GM18909 (cell line): ENCODE results near the gene GMDS.

ENCODE experiments used
- ATAC-seq: cut with Tn5 transposase; IDR thresholded peaks from one replicate; pipeline ENCODE4 v1.9.1; 2021; ENCODE audit warnings: mild to moderate bottlenecking; ENCODE audit not compliant: unreplicated experiment, poor library complexity

The GMDS gene

DNA sequence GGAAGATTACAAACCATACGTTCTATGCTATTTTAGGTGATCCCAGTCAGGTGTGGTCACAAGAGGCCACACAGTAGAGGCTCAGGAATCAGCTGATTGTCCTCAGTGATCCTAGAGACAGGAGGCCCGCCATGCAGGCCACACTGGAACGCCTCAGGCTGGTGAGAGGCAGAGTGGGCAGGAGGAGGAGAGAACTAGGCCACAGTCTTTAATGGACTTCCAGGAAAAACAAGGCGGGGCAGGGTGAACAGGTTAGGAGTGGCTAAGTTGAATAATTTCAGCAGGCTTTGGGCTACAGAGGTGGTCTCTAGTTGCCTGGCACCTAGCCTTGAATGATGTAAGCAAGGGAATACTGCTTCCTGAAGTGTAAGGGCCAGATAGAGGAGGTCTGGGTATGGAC is 101.2 kb downstream of the GMDS start:
- no peak for ATAC-seq

DNA sequence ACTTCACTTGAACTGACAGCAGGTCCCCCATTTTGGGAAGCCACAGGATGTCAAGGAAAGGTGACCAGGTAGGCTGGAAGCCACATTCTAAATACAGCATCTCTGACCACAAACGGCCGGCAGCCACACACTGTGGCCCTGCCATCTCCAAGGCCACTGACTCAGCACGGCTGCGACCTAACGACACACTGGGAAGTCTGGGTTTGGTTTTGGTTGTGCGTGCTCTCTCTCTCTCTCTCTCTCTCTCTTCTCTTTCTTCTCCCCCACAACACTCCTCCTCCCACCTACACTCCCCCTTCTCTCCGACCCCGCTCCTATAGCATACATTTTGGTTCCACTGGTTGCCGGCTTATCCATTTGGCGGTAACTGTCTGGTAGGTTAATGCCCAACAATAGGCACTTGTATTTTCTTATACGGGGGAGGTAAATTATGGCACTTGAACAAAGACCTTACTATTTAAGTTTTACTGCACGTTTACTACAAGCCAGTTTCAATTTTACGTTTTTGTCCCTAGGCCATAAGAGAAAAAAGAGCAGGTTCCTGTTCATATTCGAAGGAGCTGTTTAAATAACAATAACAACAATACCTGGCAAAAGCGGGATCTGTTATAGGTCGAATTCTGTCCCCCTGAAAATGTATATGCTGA is 103.6 kb downstream of the GMDS start:
- ATAC-seq, result no peak

DNA sequence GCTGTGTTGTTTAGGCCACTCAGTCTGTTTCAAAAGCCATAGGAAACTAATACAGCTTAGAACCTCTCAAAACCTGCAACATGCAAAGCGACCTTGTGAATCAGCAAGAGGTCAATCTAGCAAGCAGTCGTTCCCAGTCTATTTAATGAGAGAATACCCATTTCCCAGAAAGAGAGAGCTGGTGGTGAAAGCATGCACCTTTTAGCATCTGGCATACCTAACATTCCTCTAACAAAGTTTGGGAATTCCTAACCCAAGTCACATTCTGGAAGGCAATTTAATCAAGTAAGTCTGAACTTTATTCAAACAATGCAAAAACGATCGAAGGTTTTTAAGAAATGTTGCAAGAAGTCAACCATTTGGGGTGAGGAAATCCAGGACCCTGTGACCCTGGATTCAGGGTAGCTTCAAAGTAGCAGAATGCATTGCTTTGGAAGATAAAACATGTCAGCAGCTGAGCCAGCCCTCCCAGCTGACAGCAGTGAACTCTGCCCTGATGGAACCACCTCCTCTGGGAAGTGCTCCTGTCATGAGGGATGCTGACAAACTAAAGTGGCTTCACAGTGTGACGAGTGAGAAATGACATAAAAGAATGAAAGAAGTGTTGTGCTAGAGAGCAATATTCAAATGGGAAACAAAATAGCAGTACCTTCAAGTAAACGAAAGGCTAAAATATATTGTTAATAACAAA is 104.8 kb downstream of the GMDS start:
- no peak for ATAC-seq

DNA sequence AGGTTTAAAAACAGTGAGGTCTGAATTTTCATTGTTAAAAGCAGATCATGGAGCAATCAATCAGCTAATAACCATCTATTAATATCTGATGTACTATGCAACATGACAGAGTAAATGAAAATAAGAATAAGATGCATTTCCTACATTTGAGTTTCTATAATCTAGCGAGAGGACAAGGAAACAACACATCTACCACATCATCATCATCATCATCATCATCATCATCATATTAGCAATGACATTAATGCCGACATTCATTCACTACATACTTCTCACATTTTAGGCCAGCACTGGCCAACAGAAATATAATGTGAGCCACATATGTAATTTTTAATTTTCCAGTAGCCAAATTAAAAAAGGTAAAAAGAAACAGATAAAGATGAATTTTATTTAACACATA is 110.0 kb downstream of the GMDS start:
- no peak for ATAC-seq

DNA sequence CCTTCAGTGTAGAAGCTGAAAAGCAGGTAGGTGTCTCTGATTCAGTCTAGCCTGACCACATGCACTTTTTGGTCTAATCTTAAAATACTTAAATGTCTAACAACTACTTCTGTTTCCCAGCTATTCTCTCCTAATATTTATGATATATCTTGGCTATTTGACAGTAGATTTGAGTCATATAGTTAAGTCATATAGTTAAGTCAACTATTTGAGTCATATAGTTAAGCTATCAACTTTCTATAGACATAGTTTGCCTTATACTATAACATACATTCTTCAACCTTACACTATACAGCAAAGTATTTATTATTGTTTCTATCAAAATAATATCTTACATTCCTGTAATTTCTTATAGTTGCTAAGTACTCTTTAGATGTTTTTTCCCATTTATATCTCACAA is 110.9 kb downstream of the GMDS start:
- no peak for ATAC-seq

DNA sequence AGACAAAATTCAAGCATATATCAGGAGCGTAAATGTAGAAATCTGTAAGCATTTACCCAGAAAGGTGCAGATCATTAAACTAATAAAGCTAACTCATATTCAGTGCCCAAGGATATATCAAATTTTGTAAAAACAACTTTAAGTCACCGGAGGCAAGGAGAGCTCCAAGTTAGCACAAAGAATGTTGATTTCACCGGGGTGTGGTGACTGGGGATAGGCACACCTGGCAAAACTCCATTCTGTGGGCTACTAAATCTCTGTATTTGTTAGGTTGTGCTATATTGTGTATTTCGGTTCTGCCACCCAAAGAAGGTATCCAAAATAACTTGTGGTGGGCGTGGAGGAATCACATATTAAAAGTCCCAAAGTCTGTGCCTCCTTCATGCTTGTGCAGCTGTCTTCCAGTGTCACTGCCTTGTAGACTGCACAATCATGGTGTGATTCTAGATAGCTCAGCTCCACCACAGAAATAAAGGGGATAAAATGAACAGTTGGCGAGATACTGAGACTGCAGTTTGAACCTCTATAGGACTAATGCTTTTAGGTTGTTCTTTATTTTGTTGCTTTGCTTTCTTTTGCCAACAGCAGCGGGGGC is 111.6 kb downstream of the GMDS start:
- ATAC-seq, result no peak

DNA sequence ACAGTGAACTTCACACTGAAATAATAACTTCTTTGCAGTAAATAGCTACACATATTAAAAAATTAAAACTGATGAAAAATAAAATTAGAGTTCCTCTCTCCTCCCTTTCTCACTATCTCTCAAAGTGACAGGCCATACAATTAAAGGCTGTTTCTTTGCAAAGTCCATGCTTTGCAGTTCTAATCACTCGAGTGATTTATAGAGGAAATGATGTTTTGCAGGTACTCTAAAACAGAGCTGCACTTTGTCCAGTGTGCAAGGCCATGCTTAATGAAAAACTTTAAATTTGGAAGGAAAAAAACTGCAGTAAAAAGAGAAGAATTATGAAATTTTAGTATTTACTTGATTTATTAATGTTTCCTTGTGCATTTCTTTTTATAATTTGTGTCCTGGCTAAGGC is 112.5 kb downstream of the GMDS start:
- ATAC-seq, result no peak

DNA sequence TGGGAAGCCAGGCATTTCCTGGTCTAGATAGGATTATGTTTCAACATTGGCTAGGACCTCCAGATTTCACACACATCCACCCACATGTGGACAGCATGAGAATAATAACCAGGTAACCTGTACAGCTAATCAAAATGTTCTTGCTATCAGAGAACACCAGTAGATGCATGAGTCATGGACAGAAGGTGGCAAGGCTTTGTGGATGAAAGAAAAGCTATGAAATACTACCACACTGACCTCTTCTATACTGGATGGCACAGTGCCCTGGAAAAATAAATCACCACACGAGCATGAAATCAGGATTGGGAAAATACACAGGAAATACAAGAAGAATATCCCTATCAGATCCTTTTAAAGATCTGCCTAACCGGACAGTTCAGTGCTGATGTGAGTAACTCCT is 113.0 kb downstream of the GMDS start:
- ATAC-seq, result no peak

DNA sequence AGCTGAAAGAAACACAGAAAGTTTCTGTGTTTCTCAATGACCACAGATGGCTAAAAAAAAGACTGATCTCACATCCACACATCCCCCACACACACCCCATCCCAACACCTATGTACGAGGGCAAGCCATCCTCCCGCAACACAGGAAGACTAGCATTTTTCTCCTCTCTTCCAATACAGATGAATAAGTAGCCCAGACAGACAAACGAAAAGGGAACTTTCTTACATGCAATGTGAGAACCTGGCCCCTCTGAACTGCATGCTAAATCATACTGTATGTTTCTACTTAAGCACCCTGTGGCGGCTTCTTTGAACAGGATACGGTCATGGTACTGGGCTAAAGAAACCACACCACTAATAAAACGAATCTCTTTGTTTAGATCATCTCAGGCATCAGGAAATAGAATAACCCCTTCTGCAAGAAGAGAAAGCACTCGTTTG is 116.2 kb downstream of the GMDS start:
- peak; percentile 69 for ATAC-seq

DNA sequence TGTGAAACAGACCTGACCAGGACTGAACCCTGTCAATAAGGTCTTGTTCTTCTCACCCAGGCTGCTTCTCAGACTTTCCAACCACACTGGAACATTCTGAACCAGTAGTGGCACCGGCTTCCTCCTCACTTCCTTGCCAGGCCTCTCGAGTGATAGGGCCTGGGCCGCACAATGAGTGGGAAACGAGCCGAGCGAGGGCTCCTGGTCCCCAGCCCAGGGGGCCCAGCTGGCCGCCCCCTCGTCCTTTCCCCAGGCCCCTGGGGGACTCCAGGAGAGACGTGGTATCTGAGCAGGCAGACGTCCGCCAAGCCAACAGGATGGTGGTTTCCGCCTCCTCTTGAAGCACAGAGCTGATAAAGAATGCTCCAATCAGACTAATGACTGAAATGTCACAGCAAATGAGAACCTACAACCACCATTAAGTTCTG is 117.9 kb downstream of the GMDS start:
- ATAC-seq, result peak; percentile 66

DNA sequence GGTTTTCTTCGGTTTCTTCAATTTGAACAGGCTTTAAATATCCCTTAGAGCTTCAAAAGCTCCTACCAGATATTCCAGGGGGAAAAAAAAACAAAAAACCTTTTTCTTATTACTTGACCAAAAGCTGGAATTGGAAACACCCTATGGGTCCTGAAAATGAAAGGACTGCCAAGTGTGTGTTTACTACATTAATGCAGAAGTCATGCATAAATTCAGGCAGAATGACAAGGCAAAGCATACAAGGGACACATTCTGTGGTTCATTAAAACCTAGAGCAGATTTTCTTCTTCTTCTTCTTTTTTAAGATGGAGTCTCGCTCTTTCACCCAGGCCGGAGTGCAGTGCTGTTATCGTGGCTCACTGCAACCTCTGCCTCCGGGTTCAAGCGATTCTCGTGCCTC is 119.1 kb downstream of the GMDS start:
- ATAC-seq, result no peak

DNA sequence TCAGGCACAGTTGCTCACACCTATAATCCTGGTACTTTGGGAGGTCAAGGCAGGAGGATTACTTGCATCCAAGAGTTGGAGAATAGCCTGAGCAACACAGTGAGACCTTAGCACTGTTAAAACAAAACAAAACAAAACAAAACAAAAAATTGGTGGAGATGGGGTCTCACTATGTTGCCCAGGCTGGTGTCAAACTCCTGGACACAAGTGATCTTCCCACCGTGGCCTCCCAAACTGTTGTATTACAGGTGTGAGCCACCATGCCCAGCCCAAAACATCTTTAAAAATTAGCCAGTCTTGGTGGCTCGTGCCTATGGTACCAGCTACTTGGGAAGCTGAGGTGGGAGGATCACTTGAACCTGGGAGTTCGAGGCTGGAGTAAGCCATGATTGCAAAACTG is 120.2 kb downstream of the GMDS start:
- no peak for ATAC-seq

DNA sequence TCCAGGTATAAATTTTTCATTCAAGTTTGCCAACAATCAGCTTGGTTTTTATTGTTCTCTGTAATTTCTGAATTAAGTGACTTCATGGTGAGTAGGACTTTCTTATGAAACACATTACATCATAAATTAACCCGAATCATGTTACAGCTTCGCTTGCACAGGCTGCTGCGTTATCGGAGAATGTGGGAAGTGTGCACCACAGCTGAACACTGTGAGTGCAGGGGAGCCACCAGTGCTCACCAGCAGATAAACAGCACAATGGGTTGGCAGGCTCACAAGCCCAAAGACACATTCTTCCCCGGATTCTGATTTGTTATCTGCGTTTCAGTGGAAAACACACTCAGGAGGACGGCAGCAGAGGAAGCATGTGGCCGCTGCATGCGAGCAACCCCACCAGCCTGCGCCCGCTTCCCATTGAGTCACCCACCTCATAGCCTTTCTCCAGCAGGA is 121.1 kb downstream of the GMDS start:
- ATAC-seq, result no peak

DNA sequence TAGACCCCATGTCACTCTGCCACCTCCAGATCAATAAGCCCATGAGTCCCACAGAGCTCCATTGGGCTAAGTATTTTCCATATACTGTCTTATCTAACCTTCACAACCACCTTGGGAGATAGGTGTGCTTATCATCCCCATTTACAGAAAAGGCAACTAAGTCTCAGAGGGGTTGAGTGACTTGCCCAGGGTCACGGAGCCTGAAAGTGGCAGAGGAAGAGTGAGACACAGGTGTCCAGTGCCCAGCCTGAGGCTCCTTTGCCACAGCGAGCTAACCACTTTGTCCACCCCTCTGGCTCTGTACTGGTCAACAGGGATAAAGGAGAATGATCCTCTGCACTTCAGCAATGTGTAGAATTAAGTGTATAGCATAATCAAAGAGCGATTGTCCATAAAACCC is 124.5 kb downstream of the GMDS start:
- ATAC-seq, result no peak

DNA sequence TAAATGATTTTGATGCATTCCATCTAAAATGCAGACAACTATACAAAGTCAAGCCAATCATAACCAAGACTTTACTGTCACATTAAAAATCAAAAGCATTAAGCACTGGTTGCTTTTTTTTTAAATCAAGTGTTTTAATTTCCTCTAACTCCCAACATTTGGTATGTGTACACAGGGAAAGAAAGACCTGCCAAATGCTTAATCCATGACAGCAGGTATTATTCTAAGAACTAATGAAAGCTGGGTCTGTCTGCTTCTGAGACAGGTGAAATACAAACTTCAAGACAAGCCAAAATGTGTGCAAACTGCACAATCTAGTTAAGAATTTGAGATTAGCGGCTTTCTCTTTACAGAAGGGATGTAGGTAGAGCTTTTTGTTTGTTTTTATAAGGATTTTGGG is 126.1 kb downstream of the GMDS start:
- no peak for ATAC-seq

DNA sequence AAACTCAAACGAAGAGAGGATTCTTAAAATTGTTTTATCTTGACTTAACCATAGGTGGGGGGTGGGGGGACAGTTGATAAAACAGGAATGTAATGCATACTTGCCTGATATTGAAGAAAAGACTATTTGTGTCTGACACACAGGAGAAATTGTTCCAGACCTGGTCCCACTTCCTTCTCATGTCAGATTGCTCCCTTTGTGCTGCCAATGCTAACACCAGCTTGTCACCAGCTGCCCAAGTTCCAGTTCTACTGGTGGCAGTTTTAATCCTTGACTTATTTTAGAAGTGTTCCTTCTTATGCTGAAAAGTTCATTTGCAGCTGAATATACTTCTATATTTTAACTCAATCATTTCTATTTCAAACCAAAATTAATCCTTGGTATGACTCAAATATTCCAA is 127.3 kb downstream of the GMDS start:
- no peak for ATAC-seq

DNA sequence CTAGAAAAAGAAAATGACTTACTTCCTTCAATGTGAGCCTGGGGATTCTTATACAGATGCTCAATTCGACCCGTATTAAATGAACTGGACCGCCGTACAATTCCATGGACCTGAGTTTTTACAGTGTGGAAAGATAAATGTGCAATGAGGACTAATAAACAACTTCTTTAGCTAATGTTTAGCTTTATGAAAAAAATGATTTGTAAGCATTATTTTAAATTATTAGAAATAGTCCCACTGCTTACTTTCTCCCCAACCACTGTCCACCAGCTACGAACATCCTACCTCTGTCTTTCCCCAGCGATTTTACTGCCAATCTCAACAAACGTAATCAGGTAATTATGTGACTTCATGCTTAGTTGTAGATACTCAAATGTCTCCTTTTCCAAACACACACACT is 128.0 kb downstream of the GMDS start:
- ATAC-seq, result no peak

DNA sequence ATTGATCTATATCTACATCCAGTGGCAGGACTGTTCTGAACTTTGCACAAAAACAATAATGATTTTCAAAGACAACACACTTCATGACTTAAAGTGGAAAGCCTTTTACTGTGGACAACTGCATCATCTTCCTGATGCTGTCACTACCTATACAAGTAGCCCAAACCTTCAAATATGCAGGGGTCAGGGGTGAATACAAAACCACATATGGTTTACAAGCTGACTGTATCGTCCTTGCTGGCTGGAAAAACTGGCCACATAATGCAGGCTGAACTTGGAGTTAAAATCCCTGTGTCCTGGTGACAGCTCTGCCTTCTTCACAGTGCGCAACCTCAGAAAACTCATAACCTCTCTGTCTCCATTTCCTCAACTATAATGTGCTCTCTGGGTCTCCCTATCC is 128.9 kb downstream of the GMDS start:
- ATAC-seq, result no peak

DNA sequence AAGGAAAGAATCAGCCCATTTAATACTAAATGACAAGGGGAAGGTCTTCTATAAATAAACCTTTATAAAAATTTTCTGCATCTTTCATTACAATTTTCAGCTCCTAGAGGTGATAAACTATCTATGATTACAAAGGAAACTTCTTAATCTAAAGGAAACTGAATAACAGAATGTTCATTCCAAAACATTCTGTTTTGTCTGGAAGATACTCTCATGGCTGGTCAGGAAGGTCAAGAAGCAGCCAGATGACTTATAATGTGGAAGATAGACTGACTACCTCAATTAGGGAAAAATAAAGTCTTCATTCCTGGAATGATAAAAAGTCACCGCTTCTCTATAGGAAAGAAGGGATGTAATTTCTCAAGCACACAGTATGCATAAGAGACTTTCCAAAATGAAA is 131.3 kb downstream of the GMDS start:
- ATAC-seq, result no peak

DNA sequence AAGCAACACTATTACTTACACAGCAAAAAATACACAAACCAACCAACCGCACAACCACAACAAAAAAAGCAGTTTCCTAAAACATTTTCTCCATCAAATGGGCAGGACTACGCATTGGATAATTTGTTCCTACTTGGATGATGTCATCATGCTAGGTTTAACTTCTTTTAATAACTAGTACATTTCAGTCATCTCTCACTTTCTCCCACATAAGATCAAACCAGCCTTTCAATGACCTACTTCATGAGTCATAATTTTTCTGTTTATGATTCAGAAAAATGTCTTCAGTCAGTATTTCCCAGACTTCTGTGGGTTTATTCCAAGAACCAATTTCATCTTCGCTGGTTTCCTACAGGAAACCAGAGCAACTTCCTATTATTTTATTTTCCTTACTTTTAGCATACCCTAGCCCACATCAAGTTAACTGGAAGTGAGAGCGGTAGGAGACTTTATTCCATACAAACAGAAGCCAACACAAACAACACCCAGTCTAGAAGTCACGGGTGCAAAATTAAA is 134.2 kb downstream of the GMDS start:
- ATAC-seq, result no peak

DNA sequence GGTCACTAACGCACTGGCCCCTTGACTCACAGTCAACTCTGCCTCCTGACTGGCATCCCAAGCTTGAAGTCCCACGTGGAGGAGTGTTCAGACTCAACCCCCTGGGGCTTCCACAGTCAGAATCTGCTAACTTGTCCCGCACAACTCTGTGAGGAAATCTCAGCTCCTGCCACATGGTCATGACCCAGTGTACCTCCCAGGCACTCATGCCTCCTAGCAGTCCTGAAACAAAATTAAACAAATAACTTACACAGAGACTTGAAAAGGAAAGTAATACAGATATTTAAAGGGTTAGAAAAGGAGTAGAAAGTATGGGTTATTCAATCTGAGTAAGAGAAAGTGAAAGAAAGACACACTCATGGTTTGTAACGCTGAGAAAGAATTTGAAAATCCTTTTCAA is 134.9 kb downstream of the GMDS start:
- peak; percentile 61 for ATAC-seq

DNA sequence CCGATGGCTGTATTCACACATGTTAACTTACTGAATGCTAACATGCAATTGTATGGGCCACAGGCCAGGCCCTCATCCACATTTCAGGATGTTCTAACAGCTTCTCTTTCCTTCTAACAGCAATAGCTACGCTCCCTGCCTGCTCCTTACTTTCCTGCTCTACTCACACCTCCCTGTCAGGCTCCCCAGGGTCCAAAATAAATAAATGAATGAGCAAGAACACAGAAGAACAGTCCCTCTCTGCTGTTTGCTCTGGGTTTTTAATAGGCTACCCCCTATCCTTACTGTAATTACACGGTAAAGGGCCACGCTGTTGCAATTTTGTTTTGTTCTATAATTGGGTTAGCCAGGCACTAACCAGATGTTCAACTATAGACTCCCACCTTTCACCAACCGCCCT is 135.6 kb downstream of the GMDS start:
- ATAC-seq, result no peak
